ENCODE data around the gene SERPINA7. TPM values are rescaled to one million over a fixed set of nuclear protein-coding genes. Genes with fewer than 3 reads are reported as not detected.

Gene SERPINA7
- polyA plus RNA-seq, 3 donors = not detected

GRCh38 chrX:106009145-106009544 is 29.4 kb downstream of the SERPINA7 start:
- Histone ChIP-seq H3K9me3 (replicated peaks in 1 of 2; ENCODE audit: control insufficient read depth in 1 of 2, insufficient read depth in 1 of 2, low read length in 2 of 2) (peaks cover 0 to 8% of the 10 kb centered on the region in 2 donors), H3K4me2 (replicated peaks; ENCODE audit: extremely low read depth, low read length, poor library complexity, severe bottlenecking) (no peak overlapping the region), H4K20me1 (ENCODE audit: insufficient read depth, low read length) (no peaks in the 10 kb centered on the region), H3K4me1 (ENCODE audit: control insufficient read depth in 1 of 2, insufficient read depth in 2 of 2, low read length in 2 of 2) (no peaks in the 10 kb centered on the region), H3K27ac (ENCODE audit: low read depth in 1 of 2, low read length in 2 of 2) (no peak overlapping the region), H3K79me2 (ENCODE audit: insufficient read depth, low read length) (no peaks in the 10 kb centered on the region), H3K4me3 (replicated peaks in 1 of 3; ENCODE audit: low read depth in 2 of 3, low read length in 3 of 3) (no peak overlapping the region), H2AFZ (ENCODE audit: insufficient read depth, low read depth, low read length, poor library complexity, severe bottlenecking) (no peak overlapping the region), H3K36me3 (replicated peaks in 1 of 2; ENCODE audit: control insufficient read depth in 1 of 2, insufficient read depth in 2 of 2, low read length in 2 of 2) (no peaks in the 10 kb centered on the region), H3K9ac (ENCODE audit: insufficient read depth, low read length, poor library complexity, severe bottlenecking) (no peak overlapping the region), H3K27me3 (ENCODE audit: control insufficient read depth in 2 of 2, insufficient read depth in 2 of 2, low read length in 2 of 2) (no peaks in the 10 kb centered on the region)
- peaks cover 0 to 13% (median 4%) of the 10 kb centered on the region in 7 donors for H3K9me3 Mint-ChIP-seq
- intact Hi-C loops (cut with micrococcal nuclease) = no loop called here
- no peak overlapping the region for H3K27ac Mint-ChIP-seq
- no peaks in the 10 kb centered on the region for H3K36me3 Mint-ChIP-seq
- no peak for DNase-seq
- H3K4me3 Mint-ChIP-seq = no peak overlapping the region
- no peaks in the 10 kb centered on the region for H3K4me1 Mint-ChIP-seq
- TF ChIP-seq CTCF (IDR thresholded peaks at IDR 0.05) = no peak
- no CpG with 5 or more reads among the region's 5 CpGs for WGBS (ENCODE audit: insufficient coverage)
- peaks cover 0 to 2% (median 0%) of the 10 kb centered on the region in 3 donors for H3K27me3 Mint-ChIP-seq (ENCODE audit: low read depth in 3 of 3)

- no peak overlapping the region for H3K27ac Mint-ChIP-seq
- TF ChIP-seq CTCF (IDR thresholded peaks at IDR 0.05) = no peak
- H3K27me3 Mint-ChIP-seq (ENCODE audit: low read depth in 3 of 3) = peaks cover 0 to 2% (median under 1%) of the 10 kb centered on the region in 3 donors
- no peaks in the 10 kb centered on the region for H3K36me3 Mint-ChIP-seq
- H2AFZ ChIP-seq (ENCODE audit: insufficient read depth, low read depth, low read length, poor library complexity, severe bottlenecking) = no peak overlapping the region
- no peak for DNase-seq
- intact Hi-C loops (cut with micrococcal nuclease) = no loop called here
- H4K20me1 ChIP-seq (ENCODE audit: insufficient read depth, low read length) = no peaks in the 10 kb centered on the region
- no peak overlapping the region for H3K27ac ChIP-seq (ENCODE audit: low read depth in 1 of 2, low read length in 2 of 2)
- no peaks in the 10 kb centered on the region for H3K4me1 Mint-ChIP-seq
- H3K36me3 ChIP-seq (replicated peaks in 1 of 2; ENCODE audit: control insufficient read depth in 1 of 2, insufficient read depth in 2 of 2, low read length in 2 of 2) = no peaks in the 10 kb centered on the region
- H3K4me2 ChIP-seq (replicated peaks; ENCODE audit: extremely low read depth, low read length, poor library complexity, severe bottlenecking) = no peak overlapping the region
- no peak overlapping the region for H3K9ac ChIP-seq (ENCODE audit: insufficient read depth, low read length, poor library complexity, severe bottlenecking)
- H3K79me2 ChIP-seq (ENCODE audit: insufficient read depth, low read length) = no peaks in the 10 kb centered on the region
- no peak overlapping the region for H3K4me3 ChIP-seq (replicated peaks in 1 of 3; ENCODE audit: low read depth in 2 of 3, low read length in 3 of 3)
- H3K9me3 Mint-ChIP-seq = peaks cover 0 to 10% (median 3%) of the 10 kb centered on the region in 7 donors
- WGBS (ENCODE audit: insufficient coverage) = no CpG with 5 or more reads among the region's 1 CpG
- no peaks in the 10 kb centered on the region for H3K27me3 ChIP-seq (ENCODE audit: control insufficient read depth in 2 of 2, insufficient read depth in 2 of 2, low read length in 2 of 2)
- H3K4me3 Mint-ChIP-seq = no peak overlapping the region
- no peaks in the 10 kb centered on the region for H3K4me1 ChIP-seq (ENCODE audit: control insufficient read depth in 1 of 2, insufficient read depth in 2 of 2, low read length in 2 of 2)
- H3K9me3 ChIP-seq (replicated peaks in 1 of 2; ENCODE audit: control insufficient read depth in 1 of 2, insufficient read depth in 1 of 2, low read length in 2 of 2) = peaks cover 0 to 2% of the 10 kb centered on the region in 2 donors
Measured at GRCh38 chrX:106007815-106008214, 30.7 kb downstream of the SERPINA7 start.

All from CD14-positive monocyte (primary cell).